ENCODE measurements around the gene REC8. TPM values are rescaled to one million over a fixed set of nuclear protein-coding genes. Genes with fewer than 3 reads are reported as not detected.

REC8 gene
- total RNA-seq, 1 donor from 2014 or later = 158 TPM

GRCh38 chr14:24129410-24129998 lies 42.4 kb upstream of the REC8 start:
- no peak overlapping the region for H3K4me3 ChIP-seq (ENCODE audit: low read depth, low read length)
- no peak for DNase-seq (ENCODE audit: low read depth)

GRCh38 chr14:24130380-24130716 lies 41.5 kb upstream of the REC8 start, which contains the start of gene FITM1:
Gene FITM1, plus strand, starts transcription at chr14:24130659. Its CDS starts 905 bp downstream, at chr14:24131564.
- H3K4me3 ChIP-seq (ENCODE audit: low read depth, low read length) = no peak within 1 kb of the TSS
- DNase-seq (ENCODE audit: low read depth) = no peak
- no peak for TF ChIP-seq CTCF (conservative IDR thresholded peaks at IDR 0.05; ENCODE audit: low read depth, low read length)

More at GRCh38 chr14:24129410-24129998, 42.4 kb upstream of the REC8 start:
- no peak for TF ChIP-seq CTCF (conservative IDR thresholded peaks at IDR 0.05; ENCODE audit: low read depth, low read length)

- no peak overlapping the region for H3K4me3 ChIP-seq (ENCODE audit: low read depth, low read length)
- no peak for DNase-seq (ENCODE audit: low read depth)
- no peak for TF ChIP-seq CTCF (conservative IDR thresholded peaks at IDR 0.05; ENCODE audit: low read depth, low read length)
Observed at GRCh38 chr14:24130717-24131548, 40.9 kb upstream of the REC8 start.

- DNase-seq (ENCODE audit: low read depth) = no peak
- no peak for TF ChIP-seq CTCF (conservative IDR thresholded peaks at IDR 0.05; ENCODE audit: low read depth, low read length)
- H3K4me3 ChIP-seq (ENCODE audit: low read depth, low read length) = no peak overlapping the region
Observed at GRCh38 chr14:24131549-24131966, 40.3 kb upstream of the REC8 start.

GRCh38 chr14:24132061-24132685 lies 39.7 kb upstream of the REC8 start:
- no peak overlapping the region for H3K4me3 ChIP-seq (ENCODE audit: low read depth, low read length)
- no peak for TF ChIP-seq CTCF (conservative IDR thresholded peaks at IDR 0.05; ENCODE audit: low read depth, low read length)
- no peak for DNase-seq (ENCODE audit: low read depth)

GRCh38 chr14:24132976-24133375 lies 38.9 kb upstream of the REC8 start:
- H3K4me3 ChIP-seq (ENCODE audit: low read depth, low read length) = no peak overlapping the region
- TF ChIP-seq CTCF (conservative IDR thresholded peaks at IDR 0.05; ENCODE audit: low read depth, low read length) = no peak

More at GRCh38 chr14:24132976-24133375, 38.9 kb upstream of the REC8 start:
- DNase-seq (ENCODE audit: low read depth) = no peak
